Activated B cell treated with CpG ODN at 0.5 μM for 24 hours (primary cell): ENCODE measurements around the gene SDS. TPM values are rescaled to one million over a fixed set of nuclear protein-coding genes. Genes with fewer than 3 reads are reported as not detected.

Experiments
- ATAC-seq: fragments of 200-7000 bp; cut with Tn5 transposase; one replicate; pipeline ENCODE4 v1.10.0; 2021; ENCODE audit warnings: low read depth, mild to moderate bottlenecking, moderate library complexity
- CTCF ChIA-PET: fragments of 350-600 bp; sonication (Branson Sonifier 250); formaldehyde crosslinking; loops from one replicate; lab custom pipeline; 2021; ENCODE audit warnings: antibody characterized with exemption; lab: Charles Lee
- POLR2A ChIA-PET: fragments of 350-600 bp; sonication (Branson Sonifier 250); formaldehyde crosslinking; loops from one replicate; lab custom pipeline; 2021; ENCODE audit warnings: antibody characterized with exemption; lab: Charles Lee
- DNase-seq: peaks from one replicate; pipeline ENCODE4 v3.0.0; 2022
- H3K27ac Mint-ChIP-seq: one replicate; pipeline ENCODE4 v1.8.0; 2020; ENCODE audit warnings: mixed read lengths
- H3K27me3 Mint-ChIP-seq: one replicate; pipeline ENCODE4 v1.8.0; 2021; ENCODE audit warnings: mixed read lengths
- H3K36me3 Mint-ChIP-seq: one replicate; pipeline ENCODE4 v1.8.0; 2021; ENCODE audit warnings: low read depth, mixed read lengths
- H3K4me1 Mint-ChIP-seq: one replicate; pipeline ENCODE4 v1.8.0; 2021; ENCODE audit warnings: mixed read lengths
- H3K4me3 Mint-ChIP-seq: one replicate; pipeline ENCODE4 v1.8.0; 2020; ENCODE audit warnings: mild to moderate bottlenecking, mixed read lengths
- H3K9me3 Mint-ChIP-seq: one replicate; pipeline ENCODE4 v1.8.0; 2020; ENCODE audit warnings: mixed read lengths
- CTCF ChIP-seq: fragments of 200-600 bp; IDR thresholded peaks from one replicate; pipeline ENCODE4 v1.8.0; 2022; ENCODE audit warnings: antibody characterized with exemption, mild to moderate bottlenecking
- intact Hi-C: fragments of 100-400 bp; cut with micrococcal nuclease; formaldehyde crosslinking; loops from one replicate; pipeline ENCODE4 v1.15.1; 2024
- total RNA-seq: library from RNA; stranded (reverse); gene quantifications from 2 replicates; pipeline ENCODE4 v1.2.3, GENCODE V29; 2022

Gene SDS
- total RNA-seq, 1 donor from 2014 or later = not detected

GRCh38 chr12:113370923-113371682 lies 32.6 kb downstream of the SDS start:
- H3K36me3 Mint-ChIP-seq = peaks cover 34% of the 10 kb centered on the region
- CTCF ChIA-PET = interaction anchor here (0.6 kb wide), 1 partner anchor 14 kb away, joined by 3 read pairs; no protein-coding TSS in a partner anchor
- DNase-seq = no peak
- no peaks in the 10 kb centered on the region for H3K27me3 Mint-ChIP-seq
- intact Hi-C loops = no loop called here
- no peak overlapping the region for H3K4me3 Mint-ChIP-seq
- no peak for TF ChIP-seq CTCF
- ATAC-seq = no peak
- POLR2A ChIA-PET = no interaction called here
- H3K27ac Mint-ChIP-seq = no peak overlapping the region
- H3K9me3 Mint-ChIP-seq = no peaks in the 10 kb centered on the region
- peaks cover 8% of the 10 kb centered on the region for H3K4me1 Mint-ChIP-seq

- no peak for ATAC-seq
- POLR2A ChIA-PET = no interaction called here
Observed at GRCh38 chr12:113369391-113369985, 34.2 kb downstream of the SDS start.

GRCh38 chr12:113368331-113368730 lies 35.4 kb downstream of the SDS start:
- no peak for ATAC-seq
- ChIA-PET CTCF (no interaction called here), POLR2A (no interaction called here)
- Mint-ChIP-seq H3K9me3 (no peaks in the 10 kb centered on the region), H3K4me1 (peaks cover 8% of the 10 kb centered on the region), H3K4me3 (no peak overlapping the region), H3K36me3 (peaks cover 28% of the 10 kb centered on the region), H3K27me3 (no peaks in the 10 kb centered on the region), H3K27ac (no peak overlapping the region)
- intact Hi-C loops = no loop called here
- DNase-seq = no peak
- TF ChIP-seq CTCF = no peak

More at GRCh38 chr12:113369391-113369985, 34.2 kb downstream of the SDS start:
- H3K36me3 Mint-ChIP-seq = peaks cover 34% of the 10 kb centered on the region
- CTCF ChIA-PET = no interaction called here
- no peak for DNase-seq
- no peak overlapping the region for H3K27ac Mint-ChIP-seq
- intact Hi-C loops = no loop called here
- peaks cover 8% of the 10 kb centered on the region for H3K4me1 Mint-ChIP-seq
- no peak overlapping the region for H3K4me3 Mint-ChIP-seq
- H3K9me3 Mint-ChIP-seq = no peaks in the 10 kb centered on the region
- H3K27me3 Mint-ChIP-seq = no peaks in the 10 kb centered on the region
- no peak for TF ChIP-seq CTCF

- Mint-ChIP-seq H3K36me3 (peaks cover 19% of the 10 kb centered on the region), H3K4me3 (no peak overlapping the region), H3K27me3 (no peaks in the 10 kb centered on the region), H3K4me1 (peaks cover 8% of the 10 kb centered on the region), H3K9me3 (no peaks in the 10 kb centered on the region), H3K27ac (no peak overlapping the region)
- TF ChIP-seq CTCF = no peak
- ChIA-PET POLR2A (interaction anchor here (0.7 kb wide), 2 partner anchors 32 to 528 kb away, joined by 3 to 5 read pairs; no protein-coding TSS in a partner anchor), CTCF (no interaction called here)
- no peak for ATAC-seq
- no peak for DNase-seq
- intact Hi-C loops = no loop called here
Observed at GRCh38 chr12:113366827-113367226, 36.9 kb downstream of the SDS start.

- Mint-ChIP-seq H3K4me1 (peaks cover 4% of the 10 kb centered on the region), H3K9me3 (no peaks in the 10 kb centered on the region), H3K4me3 (no peak overlapping the region), H3K27me3 (no peaks in the 10 kb centered on the region), H3K36me3 (peaks cover 17% of the 10 kb centered on the region), H3K27ac (no peak overlapping the region)
- ChIA-PET CTCF (no interaction called here), POLR2A (no interaction called here)
- TF ChIP-seq CTCF = no peak
- intact Hi-C loops = no loop called here
- ATAC-seq (no peak), DNase-seq (no peak)
Observed at GRCh38 chr12:113365639-113366395, 37.9 kb downstream of the SDS start.
